K562 (cell line): Measurements from ENCODE around the gene VIPR1. TPM values are rescaled to one million over a fixed set of nuclear protein-coding genes. Genes with fewer than 3 reads are reported as not detected.

ENCODE experiments used
- ATAC-seq: fragments of 200-7000 bp; cut with Tn5 transposase; 3 replicates; pipeline ENCODE4 v1.9.1; 2020; ENCODE audit warnings: moderate library complexity
- BruUV-seq: library from RNA; stranded (reverse); fragments of 400-500 nt; replicated peaks from 2 replicates; lab custom pipeline; 2021; lab: Mats Ljungman, UMichigan
- CTCF ChIA-PET: fragments of 300-600 bp; formaldehyde crosslinking; extraction: SDS; loops from one replicate; lab custom pipeline; 2021; ENCODE audit warnings: low intra/inter-chr PET ratio; lab: Yijun Ruan, JAX
- POLR2A ChIA-PET: fragments of 300-600, 350-650 bp; sonication (Branson Sonifier 250); formaldehyde crosslinking; extraction: SDS; loops from one replicate; lab custom pipeline; 2021; ENCODE audit warnings: antibody characterized with exemption, inconsistent platforms; lab: Yijun Ruan, JAX
- DNase-seq, 4 experiments: peaks; one replicate each; pipeline versions ENCODE4 v3.0.0 to v3.0.0-alpha.2; 2011 to 2018; ENCODE audit warnings: low spot score in 3 of 4, mixed read lengths in 3 of 4; ENCODE audit errors: extremely low read depth in 1 of 4
- FAIRE-seq: peaks from 2 replicates; lab custom pipeline; 2011; peaks lifted over from hg19 to GRCh38; lab: Jason Lieb, UNC
- H2AFZ ChIP-seq: 2 replicates; pipeline ENCODE4 v1.6.0; 2011; ENCODE audit warnings: low read depth, low read length, control low read depth, inconsistent platforms
- H3K27ac ChIP-seq: fragments of 200-600 bp; 3 replicates; pipeline ENCODE4 v1.8.0; 2011; ENCODE audit warnings: low read depth, mild to moderate bottlenecking, control low read depth, inconsistent platforms, low read length, moderate library complexity, mixed read lengths; ENCODE audit errors: extremely low read depth
- H3K27me3 ChIP-seq, 2 experiments: fragments of 300-600 bp in 1 of 2; 2 replicates in 1 of 2; 3 replicates in 1 of 2; pipeline versions ENCODE4 v1.6.0 to v1.8.0; 2011; ENCODE audit warnings: inconsistent platforms in 2 of 2, low read length in 2 of 2, mild to moderate bottlenecking in 1 of 2, mixed read lengths in 1 of 2, moderate library complexity in 1 of 2; ENCODE audit not compliant: control insufficient read depth in 2 of 2, insufficient read depth in 2 of 2
- H3K36me3 ChIP-seq: fragments of 300-600 bp; 3 replicates; pipeline ENCODE4 v1.8.0; 2011; ENCODE audit warnings: mild to moderate bottlenecking, low read length, inconsistent platforms; ENCODE audit not compliant: control insufficient read depth, insufficient read depth
- H3K4me1 ChIP-seq, 2 experiments: fragments of 200-600 bp in 1 of 2; replicated peaks in 1 of 2; 2 replicates in 1 of 2; 3 replicates in 1 of 2; pipeline versions ENCODE4 v1.5.1 to v1.8.0; 2011; ENCODE audit warnings: inconsistent platforms in 2 of 2, low read length in 2 of 2, mild to moderate bottlenecking in 1 of 2, mixed read lengths in 1 of 2, moderate library complexity in 1 of 2; ENCODE audit not compliant: control insufficient read depth in 2 of 2, insufficient read depth in 2 of 2
- H3K4me2 ChIP-seq: 2 replicates; pipeline ENCODE4 v1.6.1; 2011; ENCODE audit warnings: low read length, control low read depth, inconsistent platforms, mixed read lengths; ENCODE audit not compliant: insufficient read depth
- H3K4me3 ChIP-seq: fragments of 200-600 bp; sonication (generic), shearing (Covaris generic); 2 replicates; pipeline ENCODE4 v1.5.1; 2016; ENCODE audit warnings: control low read depth, inconsistent platforms
- H3K79me2 ChIP-seq: fragments of 200-600 bp; 3 replicates; pipeline ENCODE4 v1.8.0; 2011; ENCODE audit warnings: low read length, inconsistent platforms; ENCODE audit not compliant: control insufficient read depth, insufficient read depth
- H3K9ac ChIP-seq, 2 experiments: 2 replicates each; pipeline versions ENCODE4 v1.6.0 to v1.6.1; 2011; ENCODE audit warnings: low read depth in 2 of 2, low read length in 2 of 2, control low read depth in 1 of 2, inconsistent platforms in 1 of 2, mild to moderate bottlenecking in 1 of 2, mixed read lengths in 1 of 2; ENCODE audit not compliant: insufficient read depth in 1 of 2
- H3K9me1 ChIP-seq: one replicate; pipeline ENCODE4 v1.6.0; 2011; ENCODE audit warnings: inconsistent platforms, mild to moderate bottlenecking, low read length, moderate library complexity; ENCODE audit not compliant: control insufficient read depth, insufficient read depth
- H3K9me3 ChIP-seq: replicated peaks from 2 replicates; pipeline ENCODE4 v1.5.1; 2011; ENCODE audit warnings: low read depth, low read length, inconsistent platforms; ENCODE audit not compliant: control insufficient read depth, insufficient read depth
- H4K20me1 ChIP-seq: replicated peaks from 2 replicates; pipeline ENCODE4 v1.6.1; 2011; ENCODE audit warnings: low read length, inconsistent platforms, mixed read lengths; ENCODE audit not compliant: control insufficient read depth, insufficient read depth
- CAMTA2 ChIP-seq: fragments of 250-450 bp; sonication (Bioruptor Pico); conservative IDR thresholded peaks from 2 replicates; pipeline ENCODE4 v1.5.1; 2022
- EGR1 ChIP-seq: fragments of 450-650 bp; conservative IDR thresholded peaks from 2 replicates; pipeline ENCODE4 v1.6.1; 2017; ENCODE audit warnings: mild to moderate bottlenecking
- FOXA1 ChIP-seq: fragments of 450-650 bp; IDR thresholded peaks from 2 replicates; pipeline ENCODE4 v1.6.1; 2016; ENCODE audit warnings: mild to moderate bottlenecking, borderline replicate concordance
- HLTF ChIP-seq: fragments of 450-650 bp; IDR thresholded peaks from 2 replicates; pipeline ENCODE4 v1.6.1; 2016
- MEF2A ChIP-seq: IDR thresholded peaks from 2 replicates; pipeline ENCODE4 v1.6.1; 2011; ENCODE audit warnings: low read depth, mild to moderate bottlenecking, low read length, moderate library complexity; ENCODE audit not compliant: control insufficient read depth
- MTA1 ChIP-seq: fragments of 450-650 bp; IDR thresholded peaks from 2 replicates; pipeline ENCODE4 v1.6.1; 2017; ENCODE audit warnings: borderline replicate concordance
- PCBP1 ChIP-seq: fragments of 200-400 bp; formaldehyde crosslinking; IDR thresholded peaks from 2 replicates; pipeline ENCODE4 v1.6.1; 2018; ENCODE audit warnings: mild to moderate bottlenecking, low read depth, low read length; ENCODE audit not compliant: poor library complexity, severe bottlenecking
- TCF7 ChIP-seq: sonication (generic); IDR thresholded peaks from 2 replicates; pipeline ENCODE4 v1.6.1; 2016; ENCODE audit warnings: antibody characterized with exemption, borderline replicate concordance
- THAP7 ChIP-seq: fragments of 250-450 bp; sonication (Bioruptor Pico); IDR thresholded peaks from 2 replicates; pipeline ENCODE4 v1.5.0; 2021
- TRIM24 ChIP-seq, 2 experiments: fragments of 450-650 bp; IDR thresholded peaks; 2 replicates each; pipeline ENCODE4 v1.6.1; 2016
- U2AF2 ChIP-seq: fragments of 200-400 bp; formaldehyde crosslinking; optimal IDR thresholded peaks from 2 replicates; pipeline ENCODE3; 2017; ENCODE audit warnings: low read depth, mild to moderate bottlenecking, low read length
- ZNF512 ChIP-seq: IDR thresholded peaks from 2 replicates; pipeline ENCODE4 v1.6.1; 2016; ENCODE audit warnings: missing genetic modification characterization, missing compliant biosample characterization
- WGBS: fragments of 100-300 bp; shearing (Covaris generic); methylation state at CpG from one replicate; pipeline ENCODE4 v1.1.6; 2016; ENCODE audit warnings: low coverage, mixed read lengths; ENCODE audit not compliant: insufficient coverage; ENCODE audit errors: missing lambda C conversion rate; 5-methylcytosine and 5-hydroxymethylcytosine counted together
- in situ Hi-C: fragments of 300-500 bp; cut with MboI; formaldehyde crosslinking; loops from 4 replicates; pipeline ENCODE4 v1.15.0; 2018; ENCODE audit warnings: inconsistent platforms, mixed read lengths
- intact Hi-C: fragments of 100-400 bp; cut with micrococcal nuclease; formaldehyde crosslinking; loops from 2 replicates; pipeline ENCODE4 v1.14.2; 2022
- polyA plus RNA-seq, 8 experiments: library from polyadenylated mRNA; depleted of rRNA in 4 of 8; stranded (reverse) in 5 of 8; unstranded in 3 of 8; fragments of >200 nt; fragmentation: Nextera tagmentation in 2 of 8; fragmentation: Illumina TruSeq in 1 of 8; extraction: Ambion mirVana in 2 of 8; extraction: Trizol in 1 of 8; gene quantifications; 2 replicates each; pipeline versions ENCODE4 v1.2.1 to v1.2.3, GENCODE V29; 2011 to 2014; ENCODE audit warnings: inconsistent platforms in 1 of 8, missing spikeins in 1 of 8
- total RNA-seq, 7 experiments: library from RNA; depleted of rRNA in 6 of 7; stranded (reverse); fragments of >200 nt in 6 of 7; fragmentation: Illumina TruSeq in 2 of 7; extraction: Trizol in 2 of 7; gene quantifications; 2 replicates each; pipeline versions ENCODE4 v1.2.1 to v1.2.3, GENCODE V29; 2011 to 2021; ENCODE audit warnings: low replicate concordance in 1 of 7

The VIPR1 gene
- total and polyA plus RNA-seq, 9 of the 15 experiments (the other 6 are each of a cell fraction or from before 2014, with no cell fraction given), result 0.04 to 0.38 (median 0.12) TPM; not detected in 3

- H2AFZ ChIP-seq, result no peak overlapping the region
- H3K9ac ChIP-seq, result no peak overlapping the region
- H3K27me3 ChIP-seq, result peaks cover 2 to 47% of the 10 kb centered on the region in 2 experiments; a peak in 4 of 5 replicates
- CTCF ChIA-PET, result no interaction called here
- no peak for TF ChIP-seq TRIM24 (IDR thresholded peaks at IDR 0.05)
- 0 out of 2 replicates have a peak, but pooled peaks have one; percentile 9 for TF ChIP-seq EGR1
- TF ChIP-seq, all 486 proteins: peak for 1
- BruUV-seq, result no TSS peak
- Histone ChIP-seq H3K4me3 (no peak overlapping the region), H3K36me3 (no peaks in the 10 kb centered on the region), H3K4me1 (peaks cover 0 to 3% of the 10 kb centered on the region in 2 experiments; a peak in 1 of 5 replicates), H3K79me2 (no peaks in the 10 kb centered on the region), H4K20me1 (no peaks in the 10 kb centered on the region; the same call in 1 of the 2 replicates), H3K4me2 (no peak overlapping the region), H3K9me1 (no peaks in the 10 kb centered on the region), H3K27ac (no peak overlapping the region), H3K9me3 (no peaks in the 10 kb centered on the region)
- ATAC-seq (peak; percentile 17; the same call in 2 of the 3 replicates), DNase-seq (no peak), FAIRE-seq (no peak)
- 15% methylated on average over 12 of the region's 12 CpGs for WGBS
- in situ Hi-C loops (no loop called here), intact Hi-C loops (no loop called here)
- POLR2A ChIA-PET, result no interaction called here
Measured at GRCh38 chr3:42515391-42515916, 13.0 kb downstream of the VIPR1 start.

- FAIRE-seq, result no peak
- H3K4me3 ChIP-seq, result no peak overlapping the region
- in situ Hi-C loops, result no loop called here
- no peak for TF ChIP-seq MEF2A
- no peak for TF ChIP-seq MTA1
- TF ChIP-seq THAP7 (CRISPR knock-in tag), result no peak
- TF ChIP-seq CAMTA2, result no peak
- TF ChIP-seq U2AF2, result no peak
- TF ChIP-seq ZNF512 (tag), result no peak
- TF ChIP-seq FOXA1, result no peak
- TF ChIP-seq TCF7, result no peak
- TF ChIP-seq HLTF, result no peak
- TF ChIP-seq PCBP1, result no peak
Measured at GRCh38 chr3:42515976-42516375, 13.5 kb downstream of the VIPR1 start.

More at GRCh38 chr3:42515976-42516375, 13.5 kb downstream of the VIPR1 start:
- no peak overlapping the region for H3K4me2 ChIP-seq
- H2AFZ ChIP-seq, result no peak overlapping the region
- ChIA-PET POLR2A (interaction anchor here (0.8 kb wide), 1 partner anchor 7 kb away, joined by 3 read pairs; no protein-coding TSS in a partner anchor), CTCF (interaction anchor here (0.6 kb wide), 1 partner anchor 22 kb away, joined by 3 read pairs; no protein-coding TSS in a partner anchor)
- DNase-seq (no peak), ATAC-seq (no peak)
- no peaks in the 10 kb centered on the region for H3K79me2 ChIP-seq
- peaks cover 2 to 47% of the 10 kb centered on the region in 2 experiments; a peak in 4 of 5 replicates for H3K27me3 ChIP-seq
- peaks cover 0 to 3% of the 10 kb centered on the region in 2 experiments; a peak in 1 of 5 replicates for H3K4me1 ChIP-seq
- H4K20me1 ChIP-seq, result no peaks in the 10 kb centered on the region; the same call in 1 of the 2 replicates
- WGBS, result 6% methylated on average over 2 of the region's 2 CpGs
- H3K9ac ChIP-seq, result no peak overlapping the region
- no TSS peak for BruUV-seq
- no peaks in the 10 kb centered on the region for H3K9me1 ChIP-seq
- intact Hi-C loops, result no loop called here
- H3K36me3 ChIP-seq, result no peaks in the 10 kb centered on the region
- H3K27ac ChIP-seq, result no peak overlapping the region
- H3K9me3 ChIP-seq, result no peaks in the 10 kb centered on the region
